Measurements from ENCODE around the gene KRT86.

DNA sequence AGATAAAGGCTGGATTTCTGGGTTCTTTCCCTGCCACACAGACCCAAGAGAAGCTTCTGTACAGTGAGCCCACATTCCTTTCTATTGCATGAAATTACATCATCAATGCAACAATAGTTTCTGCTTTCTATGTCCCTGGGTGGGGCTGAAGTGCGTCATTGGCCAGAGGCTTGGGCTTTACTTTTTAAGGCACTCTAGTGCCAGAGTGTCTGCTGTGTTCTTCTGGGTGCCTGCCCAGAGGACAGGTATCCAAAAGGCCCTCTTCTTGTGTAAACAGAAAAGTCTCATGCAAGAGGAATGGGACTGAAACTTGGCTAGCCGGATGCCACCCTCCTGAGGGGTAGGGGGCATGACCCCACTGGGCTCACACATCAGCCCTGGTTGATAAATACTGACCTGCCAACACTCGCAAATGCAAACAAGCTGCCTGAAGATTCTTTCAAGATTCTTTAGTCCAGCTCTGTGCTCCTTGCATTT lies 5.9 kb downstream of the KRT86 start:
- TF ChIP-seq, protein P1, sequence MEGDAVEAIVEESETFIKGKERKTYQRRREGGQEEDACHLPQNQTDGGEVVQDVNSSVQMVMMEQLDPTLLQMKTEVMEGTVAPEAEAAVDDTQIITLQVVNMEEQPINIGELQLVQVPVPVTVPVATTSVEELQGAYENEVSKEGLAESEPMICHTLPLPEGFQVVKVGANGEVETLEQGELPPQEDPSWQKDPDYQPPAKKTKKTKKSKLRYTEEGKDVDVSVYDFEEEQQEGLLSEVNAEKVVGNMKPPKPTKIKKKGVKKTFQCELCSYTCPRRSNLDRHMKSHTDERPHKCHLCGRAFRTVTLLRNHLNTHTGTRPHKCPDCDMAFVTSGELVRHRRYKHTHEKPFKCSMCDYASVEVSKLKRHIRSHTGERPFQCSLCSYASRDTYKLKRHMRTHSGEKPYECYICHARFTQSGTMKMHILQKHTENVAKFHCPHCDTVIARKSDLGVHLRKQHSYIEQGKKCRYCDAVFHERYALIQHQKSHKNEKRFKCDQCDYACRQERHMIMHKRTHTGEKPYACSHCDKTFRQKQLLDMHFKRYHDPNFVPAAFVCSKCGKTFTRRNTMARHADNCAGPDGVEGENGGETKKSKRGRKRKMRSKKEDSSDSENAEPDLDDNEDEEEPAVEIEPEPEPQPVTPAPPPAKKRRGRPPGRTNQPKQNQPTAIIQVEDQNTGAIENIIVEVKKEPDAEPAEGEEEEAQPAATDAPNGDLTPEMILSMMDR (IDR thresholded peaks at IDR 0.05; ENCODE audit: low read depth, low read length, poor library complexity, severe bottlenecking): no peak
- no peak for TF ChIP-seq EZH2phosphoT487 (IDR thresholded peaks at IDR 0.05; ENCODE audit: borderline replicate concordance, low read length)
